HTR-8/SVneo (cell line): ENCODE results near the gene LINC01488.

ENCODE experiments used
- DNase-seq: peaks from one replicate; pipeline ENCODE4 v3.0.0; 2011; ENCODE audit warnings: low spot score, mixed read lengths; ENCODE audit not compliant: insufficient read length
- FAIRE-seq: peaks from 2 replicates; lab custom pipeline; 2011; peaks lifted over from hg19 to GRCh38; lab: Jason Lieb, UNC

LINC01488 gene

GRCh38 chr11:69481393-69481844 is at the start of gene LINC01488:
LINC01488 (plus strand) TSS chr11:69481663.
- FAIRE-seq (no peak), DNase-seq (no peak)

- DNase-seq (no peak), FAIRE-seq (peak; percentile 51)
Observed at GRCh38 chr11:69431893-69432738, 49.3 kb upstream of the LINC01488 start.

GRCh38 chr11:69433741-69434140 is 47.7 kb upstream of the LINC01488 start:
- FAIRE-seq (no peak), DNase-seq (no peak)

GRCh38 chr11:69434471-69434931 is 47.0 kb upstream of the LINC01488 start:
- FAIRE-seq (no peak), DNase-seq (no peak)

- DNase-seq (no peak), FAIRE-seq (no peak)
Observed at GRCh38 chr11:69435161-69435986, 46.1 kb upstream of the LINC01488 start.

- FAIRE-seq (peak; percentile 33), DNase-seq (no peak)
Observed at GRCh38 chr11:69436041-69436982, 45.2 kb upstream of the LINC01488 start.

GRCh38 chr11:69437001-69437875 is 44.2 kb upstream of the LINC01488 start:
- FAIRE-seq (peak; percentile 99), DNase-seq (peak; percentile 88)

- FAIRE-seq (no peak), DNase-seq (no peak)
Observed at GRCh38 chr11:69437876-69438205, 43.6 kb upstream of the LINC01488 start.

- FAIRE-seq = peak; percentile 69
- no peak for DNase-seq
Observed at GRCh38 chr11:69438286-69438920, 43.1 kb upstream of the LINC01488 start.

GRCh38 chr11:69439127-69439526 is 42.3 kb upstream of the LINC01488 start:
- DNase-seq (no peak), FAIRE-seq (no peak)

GRCh38 chr11:69439651-69440464 is 41.6 kb upstream of the LINC01488 start:
- DNase-seq = no peak
- peak; percentile 54 for FAIRE-seq

- FAIRE-seq = no peak
- no peak for DNase-seq
Observed at GRCh38 chr11:69440876-69441275, 40.6 kb upstream of the LINC01488 start.

GRCh38 chr11:69442012-69442806 is 39.3 kb upstream of the LINC01488 start:
- FAIRE-seq (no peak), DNase-seq (no peak)

- FAIRE-seq (no peak), DNase-seq (peak; percentile 49)
Observed at GRCh38 chr11:69442807-69443137, 38.7 kb upstream of the LINC01488 start.

GRCh38 chr11:69443138-69443967 is 38.1 kb upstream of the LINC01488 start:
- DNase-seq (peak; percentile 96), FAIRE-seq (peak; percentile 98)

GRCh38 chr11:69443968-69444364 is 37.5 kb upstream of the LINC01488 start:
- DNase-seq (no peak), FAIRE-seq (no peak)
